Neutrophil (primary cell): ENCODE measurements around the gene NBEAL1.
"Not testable (repeated sequence)": the region's sequence is repeated elsewhere in the genome, so short reads cannot be mapped to it uniquely, and the experiment has no call there.

Source experiments
- H3K27ac ChIP-seq: fragments of 200-600 bp; sonication (generic); 2 replicates; pipeline ENCODE4 v1.5.1; 2016; ENCODE audit warnings: mild to moderate bottlenecking, moderate library complexity
- H3K27me3 ChIP-seq: fragments of 200-600 bp; sonication (generic); 2 replicates; pipeline ENCODE4 v1.6.0; 2016; ENCODE audit warnings: mild to moderate bottlenecking
- H3K36me3 ChIP-seq: fragments of 200-600 bp; sonication (generic); 2 replicates; pipeline ENCODE4 v1.5.1; 2017
- H3K4me1 ChIP-seq, 2 experiments: fragments of 200-600 bp in 1 of 2; sonication (generic) in 1 of 2; 1 replicate in 1 of 2; 2 replicates in 1 of 2; pipeline versions ENCODE4 v1.5.1 to v1.6.1; 2013 to 2016; ENCODE audit warnings: low read depth in 1 of 2, low read length in 1 of 2, mild to moderate bottlenecking in 1 of 2, moderate library complexity in 1 of 2; ENCODE audit not compliant: control insufficient read depth in 1 of 2, insufficient read depth in 1 of 2
- H3K4me3 ChIP-seq, 2 experiments: fragments of 200-600 bp in 1 of 2; sonication (generic) in 1 of 2; 1 replicate in 1 of 2; 2 replicates in 1 of 2; pipeline ENCODE4 v1.5.1; 2013 to 2016; ENCODE audit warnings: low read depth in 1 of 2, low read length in 1 of 2, mild to moderate bottlenecking in 1 of 2, moderate library complexity in 1 of 2
- H3K9me3 ChIP-seq: fragments of 200-600 bp; sonication (generic); 2 replicates; pipeline ENCODE4 v1.5.1; 2016
- CTCF ChIP-seq: fragments of 200-600 bp; sonication (generic); IDR thresholded peaks from 2 replicates; pipeline ENCODE4 v1.5.1; 2016; ENCODE audit warnings: antibody characterized with exemption

Gene NBEAL1

GRCh38 chr2:203240491-203240890 is 225.8 kb downstream of the NBEAL1 start:
- Histone ChIP-seq H3K9me3 (no peaks in the 10 kb centered on the region), H3K27ac (no peak overlapping the region), H3K4me1 (peaks cover 14 to 22% of the 10 kb centered on the region in 2 experiments), H3K27me3 (no peaks in the 10 kb centered on the region), H3K36me3 (no peaks in the 10 kb centered on the region), H3K4me3 (peak overlapping the region in 1 of 2 experiments; percentile 77)
- no peak for TF ChIP-seq CTCF

GRCh38 chr2:203242518-203242917 is 227.8 kb downstream of the NBEAL1 start:
- peaks cover 14% of the 10 kb centered on the region for H3K36me3 ChIP-seq
- H3K27ac ChIP-seq: no peak overlapping the region
- TF ChIP-seq CTCF: no peak
- H3K9me3 ChIP-seq: no peaks in the 10 kb centered on the region
- H3K27me3 ChIP-seq: no peaks in the 10 kb centered on the region
- H3K4me3 ChIP-seq: no peak overlapping the region
- H3K4me1 ChIP-seq: peaks cover 14 to 22% of the 10 kb centered on the region in 2 experiments

GRCh38 chr2:203246646-203247045 is 232.0 kb downstream of the NBEAL1 start:
- Histone ChIP-seq H3K36me3 (peaks cover 24% of the 10 kb centered on the region), H3K4me1 (no peaks in the 10 kb centered on the region), H3K27ac (no peak overlapping the region), H3K27me3 (no peaks in the 10 kb centered on the region), H3K4me3 (no peak overlapping the region), H3K9me3 (no peaks in the 10 kb centered on the region)
- TF ChIP-seq CTCF: no peak

- Histone ChIP-seq H3K36me3 (peaks cover 31% of the 10 kb centered on the region), H3K27me3 (no peaks in the 10 kb centered on the region), H3K27ac (peak overlapping the region; percentile 25), H3K4me3 (no peak overlapping the region), H3K9me3 (no peaks in the 10 kb centered on the region), H3K4me1 (peaks cover 0 to 5% of the 10 kb centered on the region in 2 experiments)
- no peak for TF ChIP-seq CTCF
Observed at GRCh38 chr2:203252818-203253217, 238.1 kb downstream of the NBEAL1 start.

- not testable (repeated sequence) for H3K9me3 ChIP-seq, H3K4me3 ChIP-seq, H3K4me1 ChIP-seq, H3K27me3 ChIP-seq, H3K27ac ChIP-seq
- peaks cover 30% of the 10 kb centered on the region for H3K36me3 ChIP-seq
Observed at GRCh38 chr2:203253422-203254095, 238.9 kb downstream of the NBEAL1 start.

GRCh38 chr2:203261326-203262159 is 246.9 kb downstream of the NBEAL1 start:
- peaks cover 26% of the 10 kb centered on the region for H3K36me3 ChIP-seq
- no peak overlapping the region for H3K27ac ChIP-seq
- H3K9me3 ChIP-seq: no peaks in the 10 kb centered on the region
- H3K4me1 ChIP-seq: no peaks in the 10 kb centered on the region
- TF ChIP-seq CTCF: no peak
- H3K27me3 ChIP-seq: no peaks in the 10 kb centered on the region
- H3K4me3 ChIP-seq: no peak overlapping the region
